GM18502 (cell line): ENCODE results near the gene NNAT.
A peak's percentile ranks its signal among the peaks of the same experiment; 100 is the strongest.

ENCODE experiments used
- ATAC-seq: cut with Tn5 transposase; IDR thresholded peaks from one replicate; pipeline ENCODE4 v1.9.1; 2021; ENCODE audit warnings: mild to moderate bottlenecking; ENCODE audit not compliant: unreplicated experiment, poor library complexity

NNAT gene

DNA sequence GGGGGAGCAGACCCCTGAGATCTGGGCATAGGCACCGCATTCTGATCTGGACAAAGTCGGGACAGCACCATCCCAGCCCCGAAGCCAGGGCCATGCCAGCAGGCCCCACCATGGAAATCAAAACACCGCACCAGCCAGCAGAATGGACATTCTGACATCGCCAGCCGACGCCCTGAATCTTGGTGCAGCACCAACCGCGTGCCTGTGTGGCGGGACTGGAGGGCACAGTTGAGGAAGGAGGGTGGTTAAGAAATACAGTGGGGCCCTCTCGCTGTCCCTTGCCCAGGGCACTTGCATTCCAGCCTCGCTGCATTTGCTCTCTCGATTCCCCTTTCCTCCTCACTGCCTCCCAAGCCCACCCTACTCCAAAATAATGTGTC lies 2.0 kb downstream of the NNAT start:
- ATAC-seq = no peak

DNA sequence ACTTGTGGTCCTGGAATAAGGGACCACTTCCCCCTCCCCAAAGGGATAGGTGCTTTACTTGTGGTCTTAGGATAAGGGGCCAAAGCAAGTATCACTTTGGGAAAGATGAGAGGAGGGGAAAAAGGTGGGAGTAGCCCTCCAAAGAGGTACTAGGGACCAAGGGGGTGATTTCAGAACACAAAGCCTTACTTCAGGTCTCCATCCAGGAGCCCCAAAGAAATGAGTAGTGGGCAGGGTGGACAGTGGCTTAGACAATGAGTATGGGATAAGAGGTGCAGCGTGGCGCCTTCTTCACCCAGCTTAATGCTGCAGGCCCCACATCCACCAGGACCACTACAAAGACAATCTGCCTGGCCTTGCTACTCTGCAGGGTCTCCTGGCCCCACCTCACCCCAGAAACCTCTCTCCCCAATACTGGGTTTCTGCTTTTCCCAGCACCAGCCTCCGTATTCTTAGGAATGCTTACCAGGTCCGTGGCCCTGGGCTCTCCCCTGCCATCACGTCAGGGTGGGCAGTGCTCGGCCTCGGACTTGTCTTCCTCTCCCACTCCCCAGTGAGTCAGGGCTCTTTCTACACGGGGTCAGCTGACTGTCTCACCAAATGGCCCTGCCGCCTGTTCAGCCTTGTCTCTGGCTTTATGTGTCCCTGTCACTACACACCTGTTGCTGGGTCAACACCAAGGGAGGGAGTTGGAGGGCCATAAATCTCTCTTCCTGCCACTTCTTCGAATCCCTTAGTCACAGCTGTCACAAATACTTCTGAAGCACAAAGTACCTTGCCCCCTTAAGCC lies 3.1 kb downstream of the NNAT start:
- ATAC-seq = no peak

DNA sequence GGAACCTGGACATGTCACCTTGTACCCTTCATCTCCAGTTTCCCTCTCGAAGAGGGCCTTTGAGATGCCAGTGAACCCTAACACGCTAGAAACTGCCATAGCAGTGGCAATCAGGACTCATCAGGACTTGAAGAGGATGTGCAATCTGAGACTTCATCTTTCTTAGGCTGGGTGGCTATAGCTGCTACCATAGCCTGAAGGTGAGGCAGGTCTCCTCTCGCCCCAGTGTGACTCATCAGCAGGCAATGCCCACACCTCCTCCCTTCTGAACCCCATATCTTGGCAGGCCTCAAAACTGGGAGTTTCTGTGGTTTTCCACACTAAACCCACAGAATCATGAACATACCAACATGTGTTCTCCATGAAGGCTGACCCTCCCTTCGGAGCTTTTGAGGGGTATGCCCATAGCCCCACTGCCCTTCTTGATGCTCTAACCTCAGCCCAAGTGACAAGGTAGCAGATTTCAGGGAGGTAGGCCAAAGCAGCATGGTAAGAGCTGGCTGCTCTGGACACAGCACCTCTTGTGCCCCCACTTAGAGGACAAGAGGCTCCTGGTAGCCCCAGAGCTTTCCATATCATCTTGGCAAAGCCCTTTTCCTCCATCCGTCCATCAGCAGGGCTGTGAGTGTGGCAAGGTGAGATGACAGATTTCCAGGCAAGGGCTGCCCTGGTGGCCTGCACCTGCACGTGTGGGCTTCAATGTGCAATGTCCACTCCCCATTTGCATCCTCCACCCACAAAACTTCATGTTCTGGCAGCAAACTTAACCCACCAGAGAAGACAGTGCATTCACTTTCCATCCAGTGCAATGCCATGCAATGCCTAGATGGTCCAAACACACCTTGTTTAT lies 4.0 kb downstream of the NNAT start:
- ATAC-seq = no peak

DNA sequence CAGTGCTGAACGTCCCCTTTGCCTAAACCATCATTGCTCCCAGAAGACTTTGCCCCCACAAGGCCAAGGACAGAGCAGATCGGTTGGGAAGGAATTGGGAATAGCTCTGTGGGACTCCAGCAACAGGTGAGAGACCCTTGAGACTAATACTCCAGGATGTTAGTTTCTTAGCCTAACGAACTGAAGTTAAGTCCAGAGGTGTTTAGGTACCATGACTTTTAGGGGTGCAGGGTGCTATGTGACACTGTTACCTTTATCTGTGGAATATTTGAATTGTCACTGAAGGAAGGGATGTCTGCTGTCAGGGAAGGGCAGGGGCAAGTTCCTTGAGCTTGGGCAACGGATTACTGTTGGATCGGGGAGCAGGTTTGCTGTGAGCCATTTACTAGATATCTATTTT lies 4.8 kb downstream of the NNAT start:
- ATAC-seq = no peak

DNA sequence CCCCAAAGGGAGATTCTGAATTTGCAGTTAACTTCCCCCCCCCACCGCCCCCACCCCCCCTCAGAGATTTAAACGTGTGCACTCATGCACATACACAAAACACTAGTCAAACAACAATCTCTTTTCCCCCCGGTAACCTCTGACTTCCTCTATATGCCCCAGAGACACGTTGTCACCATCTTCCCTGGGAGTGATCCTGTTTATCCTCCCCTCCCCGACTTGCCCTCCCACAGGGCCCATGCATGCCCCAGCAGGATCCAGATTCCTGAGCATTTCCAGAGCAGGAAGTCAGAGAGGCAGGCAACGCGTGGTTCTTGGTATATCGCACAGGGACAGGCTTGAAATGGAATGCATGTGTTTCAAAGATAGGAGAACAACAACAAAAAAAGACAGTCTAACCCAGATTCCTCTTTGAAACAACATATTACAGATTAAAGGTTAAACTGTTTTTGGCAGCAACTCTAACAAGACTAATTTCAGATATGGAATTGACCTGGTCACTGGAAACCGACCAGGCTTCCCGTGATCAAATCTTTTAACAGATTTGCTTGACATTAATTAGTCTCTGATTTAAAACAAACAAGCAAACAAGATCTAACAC lies 5.3 kb downstream of the NNAT start:
- no peak for ATAC-seq

DNA sequence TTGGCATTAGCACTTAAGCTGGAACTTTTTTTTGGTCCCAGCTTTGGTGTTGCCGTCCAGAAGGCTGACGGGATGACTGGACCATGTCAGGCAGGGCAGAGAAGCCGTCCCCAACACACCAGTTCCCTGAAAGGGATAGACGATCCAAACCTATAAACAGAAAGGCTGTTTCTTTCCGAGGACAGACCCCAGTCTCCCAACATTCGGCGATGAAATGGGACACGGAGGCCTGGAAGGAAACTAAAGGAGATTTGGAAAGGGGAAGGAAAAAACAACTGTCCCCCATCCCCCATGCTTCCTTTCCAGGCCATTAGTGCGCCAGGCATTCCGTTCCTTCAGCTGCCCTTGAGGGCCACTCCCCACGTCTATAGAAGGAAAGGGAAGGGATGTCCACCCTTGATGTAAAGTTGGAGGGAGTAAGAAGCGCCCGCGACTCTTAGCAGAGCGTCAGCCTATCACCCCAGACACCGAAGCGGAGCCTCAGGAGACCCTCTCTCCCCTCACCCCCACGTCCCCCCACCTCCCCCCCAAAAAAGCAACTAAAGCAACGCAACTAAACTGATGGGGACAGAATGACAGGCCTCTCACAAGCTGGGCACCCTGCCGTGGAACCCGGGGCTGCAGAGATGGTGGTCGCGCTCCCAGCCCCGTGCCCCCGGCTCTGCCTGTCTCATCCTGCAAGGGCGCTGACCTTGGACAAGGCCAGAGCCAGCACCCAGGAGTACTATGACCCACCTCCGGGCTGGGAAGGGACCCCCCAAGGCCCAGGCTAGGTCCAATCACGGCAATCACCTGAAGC lies 6.0 kb downstream of the NNAT start:
- ATAC-seq = no peak

DNA sequence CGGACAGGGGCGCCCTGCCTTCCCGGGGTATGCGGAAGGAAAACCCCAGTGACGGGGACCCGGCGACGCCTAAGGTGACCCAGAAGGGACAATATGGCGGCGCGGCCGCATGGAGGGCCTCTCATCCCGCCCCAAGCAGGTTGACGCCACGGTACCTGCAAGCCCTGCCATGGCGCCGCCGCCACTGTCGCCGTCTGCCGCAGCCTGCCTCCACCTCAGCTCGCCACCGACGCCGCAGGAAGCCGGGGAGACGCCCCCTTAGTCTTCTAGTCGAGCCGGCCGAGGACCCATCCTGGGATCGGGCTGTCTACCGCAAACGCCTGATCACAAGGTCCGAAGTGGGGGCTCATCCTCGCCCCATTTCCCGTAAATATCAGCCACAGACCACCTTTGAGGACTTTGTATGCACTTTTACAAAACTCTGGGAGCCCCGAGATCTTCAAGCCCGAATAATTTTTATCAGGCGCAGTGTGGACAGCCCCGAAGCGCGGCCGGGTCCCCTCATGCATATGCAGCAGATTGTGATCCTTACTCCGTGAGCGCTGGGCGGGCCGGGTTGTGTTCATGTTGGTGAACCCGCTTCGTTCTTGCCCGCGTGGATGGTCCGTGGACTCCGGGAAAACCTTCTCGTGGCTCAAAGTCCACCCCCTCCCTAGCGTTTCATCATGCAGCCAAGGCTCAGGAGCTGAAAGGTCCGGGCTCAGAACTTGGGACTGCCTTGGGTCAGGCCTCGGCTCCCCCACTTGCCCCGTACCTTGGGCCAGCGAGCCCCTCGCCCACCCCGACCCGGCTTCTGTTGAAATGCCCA lies 6.8 kb downstream of the NNAT start, which contains the start of gene BLCAP:
BLCAP (minus strand) TSS at position 239 of the 808 bp plus-strand sequence. CDS start 8,702 bp downstream, outside the sequence.
- ATAC-seq = peak; percentile 75

DNA sequence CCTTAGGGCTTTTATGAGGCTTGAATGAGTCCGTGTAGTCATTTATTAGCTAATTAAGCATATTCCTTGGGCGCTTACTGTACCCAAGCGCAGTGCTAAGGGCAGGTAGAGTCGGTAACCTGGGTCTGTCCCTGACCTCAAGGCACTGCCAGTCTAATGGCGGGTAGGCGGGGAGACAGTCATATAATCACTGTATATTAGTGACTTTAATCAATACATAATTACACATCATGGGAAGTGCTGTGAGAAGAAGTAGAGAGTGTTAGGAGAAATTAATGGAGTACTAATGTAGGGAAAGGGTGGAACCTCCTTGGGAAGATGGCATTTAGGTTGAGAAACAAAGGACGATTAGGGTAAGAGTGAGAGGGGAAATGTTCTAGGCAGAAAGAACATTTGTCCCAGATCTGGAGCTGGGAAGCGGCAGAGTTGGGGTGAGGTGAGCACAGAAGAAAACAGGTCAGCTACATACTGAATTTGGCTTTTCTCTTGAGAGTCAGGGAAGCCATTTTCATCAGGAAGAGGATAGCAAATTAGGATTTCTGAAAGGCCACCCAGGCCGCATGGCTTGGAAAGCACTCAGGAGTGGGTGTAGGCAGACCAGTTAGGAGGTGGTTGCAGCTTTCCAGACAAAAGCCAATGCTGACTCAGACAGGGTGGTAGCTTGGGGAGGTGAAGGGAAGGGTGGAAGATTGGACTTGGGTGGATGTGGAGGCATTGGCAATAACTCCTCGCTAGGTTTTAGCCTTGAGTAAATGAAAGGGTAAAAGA lies 7.6 kb downstream of the NNAT start:
- no peak for ATAC-seq

DNA sequence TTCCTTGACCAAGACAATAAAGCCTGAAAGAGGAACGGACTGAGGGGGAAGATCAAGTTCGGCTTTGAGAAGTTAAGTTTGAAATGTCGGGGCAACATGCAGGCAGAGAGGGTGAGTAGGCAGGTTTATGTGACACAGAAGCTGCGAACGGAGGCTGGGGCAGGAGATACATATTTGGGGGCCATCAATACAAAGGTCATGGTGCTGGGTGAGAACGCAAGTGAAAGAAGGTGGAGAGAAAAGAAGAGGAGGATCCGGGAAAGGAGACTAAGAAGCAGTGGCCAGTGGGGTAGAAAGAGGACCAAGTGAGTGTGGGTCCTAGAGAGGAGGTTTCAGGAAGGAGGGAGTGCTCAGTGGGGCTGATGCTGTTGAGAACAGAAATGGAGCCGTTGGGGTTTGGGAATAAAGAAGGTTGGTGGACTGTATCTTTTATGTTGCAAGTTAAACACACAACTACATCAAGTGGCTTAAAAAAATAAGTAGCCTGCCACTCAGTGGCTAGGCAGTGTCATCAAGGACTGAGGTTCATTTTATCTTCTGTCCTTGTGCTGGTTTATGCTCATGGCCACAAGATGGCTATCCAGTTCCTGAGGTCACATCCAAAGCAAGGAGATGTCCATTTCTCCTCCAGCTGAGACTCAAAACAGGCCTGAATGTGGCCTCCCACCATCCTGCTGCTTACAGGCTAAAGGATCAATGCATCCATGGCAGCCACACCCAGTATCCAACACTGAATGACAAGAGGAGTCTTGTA lies 8.3 kb downstream of the NNAT start:
- ATAC-seq = no peak

DNA sequence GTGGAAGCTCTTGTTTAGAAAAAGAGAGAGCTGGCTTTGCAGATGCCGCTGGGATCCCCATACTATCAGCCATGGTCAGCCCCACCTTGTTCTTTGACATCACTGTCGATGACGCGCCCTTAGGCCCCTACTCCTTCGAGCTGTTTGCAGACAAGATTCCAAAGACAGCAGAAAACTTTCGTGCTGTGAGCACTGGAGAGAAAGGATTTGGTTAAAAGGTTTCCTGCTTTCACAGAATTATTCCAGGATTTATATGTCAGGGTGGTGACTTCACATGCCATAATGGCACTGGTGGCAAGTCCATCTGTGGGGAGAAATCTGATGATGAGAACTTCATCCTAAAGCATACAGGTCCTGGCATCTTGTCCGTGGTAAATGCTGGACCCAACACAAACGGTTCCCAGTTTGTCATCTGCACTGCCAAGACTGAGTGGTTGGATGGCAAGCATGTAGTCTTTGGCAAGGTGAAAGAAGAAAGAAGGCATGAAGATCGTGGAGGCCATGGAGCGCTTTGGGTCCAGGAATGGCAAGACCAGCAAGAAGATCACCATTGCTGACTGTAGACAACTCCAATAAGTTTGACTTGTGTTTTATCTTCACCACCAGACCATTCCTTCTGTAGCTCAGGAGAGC lies 9.0 kb downstream of the NNAT start:
- no peak for ATAC-seq

DNA sequence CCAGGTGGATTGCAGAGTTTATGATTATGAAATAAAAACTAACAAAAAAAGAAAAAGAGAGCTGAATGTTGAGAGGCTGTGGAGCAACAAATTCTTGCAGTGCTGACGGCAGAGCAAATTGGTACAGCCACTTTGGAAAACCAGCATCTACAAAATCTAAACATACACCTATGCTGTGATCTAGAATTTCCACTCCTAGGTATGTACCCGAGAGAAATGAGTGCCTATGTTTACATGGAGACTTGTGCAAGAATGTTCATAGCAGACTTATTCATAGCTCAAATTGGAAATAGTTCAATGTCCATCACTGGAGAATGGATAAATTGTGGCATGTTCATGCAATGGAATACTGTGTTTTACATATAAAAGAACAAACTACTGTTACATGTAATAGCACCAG lies 9.6 kb downstream of the NNAT start:
- no peak for ATAC-seq

DNA sequence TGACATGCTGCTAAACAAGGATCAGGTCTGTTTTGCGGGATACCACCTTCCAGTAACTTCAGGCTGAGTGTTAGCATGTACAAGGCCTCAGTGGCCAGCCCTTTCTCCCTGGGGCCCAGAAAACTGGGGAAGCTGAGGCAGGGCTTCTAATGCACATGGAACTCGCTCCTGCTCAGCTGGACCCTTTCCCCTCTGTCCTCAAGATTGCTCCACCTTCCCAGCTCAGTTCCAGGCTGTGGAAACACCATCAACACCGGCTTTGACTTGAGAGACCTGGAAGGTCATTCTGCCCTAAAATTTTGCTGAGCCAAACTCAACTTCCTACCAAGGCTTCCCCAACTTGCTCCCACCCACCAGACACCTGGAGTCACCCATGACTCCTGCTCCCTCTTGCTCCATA lies 10.8 kb downstream of the NNAT start:
- ATAC-seq = no peak

DNA sequence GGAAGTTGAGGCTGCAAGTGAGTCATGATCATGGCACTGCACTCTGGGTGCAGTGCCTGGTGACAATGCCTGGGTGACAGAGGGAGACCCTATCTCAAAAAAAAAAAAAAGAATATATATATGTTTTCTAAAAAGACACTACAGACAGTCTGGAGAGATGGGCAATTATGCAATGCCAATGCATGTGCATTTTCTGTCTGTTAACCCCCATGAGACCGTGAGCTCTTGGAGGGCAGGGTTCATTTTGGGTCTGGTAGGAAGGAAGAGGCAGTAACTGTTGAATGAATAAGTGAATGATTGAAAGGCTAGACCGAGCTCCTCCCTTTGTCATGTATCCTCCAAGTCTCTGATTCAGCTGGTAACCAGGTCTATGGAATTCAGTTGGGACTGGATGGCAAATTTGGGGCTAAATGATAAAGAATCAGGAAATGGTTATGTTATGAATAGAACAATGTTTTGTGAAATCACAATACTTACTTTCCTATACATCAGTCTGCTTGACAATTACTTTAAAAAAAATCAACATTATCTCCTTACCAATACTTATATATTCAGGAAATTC lies 12.2 kb downstream of the NNAT start:
- ATAC-seq = no peak

DNA sequence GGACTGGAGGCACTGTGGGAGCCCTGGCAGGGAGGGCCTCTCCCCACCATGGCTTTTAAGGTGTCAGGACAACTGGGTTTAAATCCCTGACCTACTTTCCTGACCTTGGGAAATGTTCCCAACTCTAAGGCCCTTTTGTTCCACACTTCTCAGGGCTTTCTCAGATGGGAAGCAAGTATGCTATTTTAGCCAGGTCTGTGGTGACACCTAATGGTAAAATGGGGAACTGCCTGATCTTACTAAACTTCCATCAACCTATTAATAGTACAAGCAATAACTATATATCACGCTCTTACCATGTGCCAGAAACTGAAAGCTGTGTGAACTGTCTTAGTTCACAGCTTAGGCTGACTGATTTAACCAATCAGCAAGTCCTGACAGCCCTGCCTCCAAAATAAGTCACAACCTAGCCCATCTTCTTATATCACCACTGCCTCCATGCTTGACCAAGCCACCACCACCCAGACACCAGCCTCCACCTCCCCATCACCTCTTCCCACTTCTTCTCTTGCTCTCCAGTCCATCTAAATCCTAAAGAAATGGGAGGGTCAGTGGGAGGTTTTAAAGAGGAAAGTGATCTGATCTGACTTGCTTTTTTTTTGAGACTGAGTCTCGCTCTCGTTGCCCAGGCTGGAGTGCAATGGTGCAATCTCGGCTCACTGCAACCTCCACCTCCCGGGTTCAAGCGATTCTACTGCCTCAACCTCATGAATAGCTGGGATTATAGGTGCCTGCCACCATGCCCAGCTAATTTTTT lies 13.5 kb downstream of the NNAT start:
- ATAC-seq = peak; percentile 82

DNA sequence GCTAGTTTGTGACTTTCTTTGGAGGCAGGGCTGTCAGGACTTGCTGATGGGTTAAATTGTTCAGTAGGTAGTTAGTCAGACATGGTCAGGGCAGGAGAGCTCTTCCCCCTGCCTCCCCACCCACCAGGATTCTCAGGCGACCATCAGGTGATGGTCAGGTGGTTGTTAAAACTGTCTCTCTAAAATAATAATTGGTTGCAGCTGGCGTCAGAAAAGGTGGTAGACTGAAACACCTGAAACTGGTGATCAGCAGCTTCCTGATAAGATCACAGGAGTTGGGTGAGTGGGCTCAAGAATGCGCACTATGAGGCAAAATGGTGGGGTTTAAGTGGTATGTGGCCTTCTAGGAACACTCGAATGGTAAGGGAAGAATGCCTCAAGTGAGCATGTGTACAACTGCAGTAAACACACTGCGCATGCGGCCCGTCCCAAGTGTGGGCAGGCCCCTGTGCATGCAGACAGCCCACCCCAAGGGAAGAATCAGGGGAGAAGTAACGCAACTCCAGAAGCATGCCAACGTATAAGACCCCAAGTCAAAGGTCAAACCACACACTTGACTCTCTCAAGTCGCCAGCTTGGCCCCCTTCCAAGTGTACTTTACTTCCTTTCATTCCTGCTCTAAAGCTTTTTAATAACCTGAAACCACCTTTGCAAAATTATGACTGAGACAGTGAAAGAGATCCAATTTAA lies 14.5 kb downstream of the NNAT start:
- ATAC-seq = no peak

DNA sequence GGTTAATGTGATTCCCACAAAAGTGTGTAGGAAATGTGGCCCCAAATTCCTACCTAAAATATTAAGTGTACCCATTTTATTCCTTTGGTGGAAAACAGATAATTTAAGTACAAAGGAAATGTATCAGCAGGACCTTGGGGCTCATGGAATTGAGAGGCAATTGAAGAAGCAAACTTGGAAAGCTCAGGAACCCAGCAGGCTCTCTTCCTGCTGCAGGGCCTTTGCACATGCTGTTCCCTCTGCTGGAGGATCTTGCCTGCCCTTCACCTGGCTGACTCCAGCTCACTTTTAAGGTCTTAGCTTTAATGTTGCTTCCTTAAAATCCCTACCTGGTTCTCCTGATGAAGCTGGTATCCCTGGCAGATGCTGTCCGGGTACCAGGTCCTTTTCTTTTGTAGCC lies 16.5 kb downstream of the NNAT start:
- ATAC-seq = no peak
